CD4-positive, alpha-beta T cell treated with Interleukin-2 at 100 ng/mL for 4 hours (primary cell): Measurements from ENCODE around the gene FBXW9.
"Not testable (repeated sequence)": the region's sequence is repeated elsewhere in the genome, so short reads cannot be mapped to it uniquely, and the experiment has no call there.

ENCODE experiments used
- DNase-seq: peaks from one replicate; pipeline ENCODE4 v3.0.0-alpha.2; 2020; ENCODE audit warnings: low spot score

The FBXW9 gene

GRCh38 chr19:12680034-12680433 lies 16.4 kb downstream of the FBXW9 start:
- no peak for DNase-seq

DNA sequence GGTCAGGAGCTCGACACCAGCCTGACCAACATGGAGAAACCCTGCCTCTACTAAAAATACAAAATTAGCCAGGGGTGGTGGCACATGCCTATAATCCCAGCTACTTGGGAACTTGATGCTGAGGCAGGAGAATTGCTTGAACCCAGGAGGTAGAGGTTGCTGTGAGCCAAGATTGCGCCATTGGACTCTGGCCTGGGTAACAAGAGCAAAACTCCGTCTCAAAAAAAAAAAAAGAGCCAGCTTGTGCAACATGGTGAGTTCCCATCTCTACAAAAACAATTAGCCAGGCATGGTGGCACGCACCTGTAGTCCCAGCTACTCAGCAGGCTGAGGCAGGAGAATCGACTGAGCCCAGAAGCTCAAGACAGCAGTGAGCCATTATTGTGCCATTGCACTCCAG lies 18.4 kb downstream of the FBXW9 start:
- DNase-seq = not testable (repeated sequence)

GRCh38 chr19:12676928-12677327 lies 19.5 kb downstream of the FBXW9 start:
- no peak for DNase-seq

GRCh38 chr19:12676384-12676792 lies 20.0 kb downstream of the FBXW9 start:
- DNase-seq = peak; percentile 84

GRCh38 chr19:12675940-12676339 lies 20.5 kb downstream of the FBXW9 start:
- no peak for DNase-seq

DNA sequence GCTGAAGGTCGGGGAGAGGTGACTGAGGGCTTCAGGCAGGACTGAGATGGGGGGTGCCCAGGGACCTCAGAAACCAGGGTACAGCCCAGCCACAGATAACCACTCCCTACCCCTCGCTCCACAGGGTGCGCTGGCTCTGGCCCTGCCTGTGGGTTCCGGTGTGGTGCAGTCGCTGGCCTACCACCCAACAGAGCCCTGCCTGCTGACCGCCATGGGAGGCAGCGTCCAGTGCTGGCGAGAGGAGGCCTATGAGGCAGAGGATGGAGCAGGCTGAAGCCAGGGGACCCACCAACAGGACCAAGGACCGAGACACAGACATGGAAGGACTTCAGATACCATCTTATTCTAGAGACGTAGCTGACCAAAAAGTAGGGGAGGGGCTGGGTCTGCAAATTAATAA lies 21.0 kb downstream of the FBXW9 start:
- DNase-seq = no peak

DNA sequence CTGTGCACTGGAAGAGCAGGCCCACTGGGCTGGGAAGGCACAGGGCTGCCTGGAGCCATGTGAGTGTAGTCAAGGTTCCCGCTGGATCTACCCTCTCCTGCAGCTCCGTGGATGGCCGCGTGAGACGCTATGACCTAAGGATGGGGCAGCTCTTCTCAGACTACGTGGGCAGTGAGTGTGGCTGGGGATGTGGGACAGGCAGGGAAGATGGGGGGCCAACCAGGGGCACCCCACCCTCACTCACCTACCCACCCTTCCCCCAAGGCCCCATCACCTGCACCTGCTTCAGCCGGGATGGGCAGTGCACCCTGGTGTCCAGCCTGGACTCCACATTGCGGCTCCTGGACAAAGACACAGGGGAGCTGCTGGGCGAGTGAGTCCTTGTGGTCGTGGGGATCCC lies 23.7 kb downstream of the FBXW9 start:
- DNase-seq = no peak

- no peak for DNase-seq
Observed at GRCh38 chr19:12670159-12670928, 26.1 kb downstream of the FBXW9 start.

- DNase-seq = peak; percentile 76
Observed at GRCh38 chr19:12669270-12670158, 26.9 kb downstream of the FBXW9 start.

DNA sequence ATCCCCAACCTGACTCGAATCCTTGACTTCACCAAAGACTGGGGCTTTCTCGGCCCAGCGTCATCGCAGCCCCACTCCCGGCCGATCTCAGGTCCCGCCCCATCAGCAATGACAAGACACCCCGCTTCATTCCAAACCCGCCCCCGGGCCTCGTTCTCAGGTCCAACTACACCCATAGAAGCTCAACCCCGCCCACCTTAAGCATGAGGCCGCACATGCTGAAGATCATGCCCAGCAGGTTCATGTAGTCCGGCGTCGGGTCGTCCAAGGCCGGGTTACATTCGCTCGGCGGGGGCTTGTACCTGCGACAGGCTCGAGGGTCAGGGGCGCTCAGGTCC lies 27.5 kb downstream of the FBXW9 start:
- DNase-seq = peak; percentile 62

DNA sequence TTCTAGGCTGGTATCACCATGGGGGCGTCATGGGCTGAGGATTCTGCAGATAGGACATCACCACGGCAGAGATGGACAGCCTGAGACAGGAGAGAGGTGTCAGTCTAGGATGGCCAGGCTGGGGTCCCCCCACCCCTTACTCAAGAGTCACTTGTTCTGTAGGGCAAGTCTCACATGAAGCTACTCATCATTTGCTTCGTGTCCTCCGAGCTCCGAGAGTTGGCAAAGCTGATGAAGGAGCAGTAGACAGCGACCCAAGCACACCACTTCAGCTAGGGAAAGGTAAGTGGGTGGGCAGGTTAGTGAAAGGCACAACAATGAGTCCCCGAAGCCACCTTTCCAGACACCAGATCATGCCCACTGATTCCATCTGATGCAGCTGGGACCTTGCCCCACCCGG lies 28.1 kb downstream of the FBXW9 start:
- no peak for DNase-seq

- DNase-seq = no peak
Observed at GRCh38 chr19:12667731-12668302, 28.6 kb downstream of the FBXW9 start.

DNA sequence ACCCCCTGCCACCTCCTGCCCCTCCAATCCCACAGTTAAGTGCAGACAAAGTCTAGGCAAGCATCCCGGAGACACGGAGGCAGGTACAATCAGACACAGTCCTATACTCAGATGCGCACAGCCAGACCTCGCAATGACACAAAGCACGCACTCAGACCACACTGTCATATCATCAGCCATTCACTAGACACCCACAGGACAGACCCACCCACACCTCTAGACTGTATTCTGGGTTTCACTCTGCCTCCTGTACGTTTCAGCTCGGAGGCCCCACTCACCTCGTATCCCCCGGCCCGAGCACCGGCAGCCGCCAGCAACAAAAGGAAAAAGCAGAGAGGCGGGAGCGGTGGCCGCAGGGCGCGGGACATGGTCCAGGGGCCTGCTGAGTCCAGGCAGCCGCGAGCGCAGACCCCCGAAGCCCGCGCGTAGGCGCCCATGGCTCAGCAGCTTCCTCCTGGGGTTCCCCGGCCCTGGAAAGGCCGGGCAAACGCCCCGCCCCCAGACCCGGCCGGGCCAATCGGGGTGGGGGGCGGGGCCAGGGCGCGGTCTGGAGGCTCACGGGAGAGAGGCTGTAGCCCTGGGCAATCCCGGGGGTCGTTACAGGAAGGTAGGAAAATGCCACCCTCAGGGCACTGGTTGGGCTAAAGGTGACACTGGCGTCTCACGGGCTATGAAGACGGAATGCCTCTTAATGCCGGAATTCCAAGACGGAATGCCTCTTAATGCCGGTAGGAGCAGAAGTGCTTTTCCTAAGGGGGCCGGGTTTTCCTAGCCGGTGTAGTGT lies 30.0 kb downstream of the FBXW9 start, which contains the start of the genes MAN2B1 and WDR83:
Gene MAN2B1, minus strand, starts transcription at position 478 of the 784 bp plus-strand sequence. Its CDS starts 41 bp downstream, at position 437.
Gene WDR83, plus strand, starts transcription at position 543 of the 784 bp plus-strand sequence. CDS start 2,984 bp downstream, outside the sequence.
- peak; percentile 70 for DNase-seq

DNA sequence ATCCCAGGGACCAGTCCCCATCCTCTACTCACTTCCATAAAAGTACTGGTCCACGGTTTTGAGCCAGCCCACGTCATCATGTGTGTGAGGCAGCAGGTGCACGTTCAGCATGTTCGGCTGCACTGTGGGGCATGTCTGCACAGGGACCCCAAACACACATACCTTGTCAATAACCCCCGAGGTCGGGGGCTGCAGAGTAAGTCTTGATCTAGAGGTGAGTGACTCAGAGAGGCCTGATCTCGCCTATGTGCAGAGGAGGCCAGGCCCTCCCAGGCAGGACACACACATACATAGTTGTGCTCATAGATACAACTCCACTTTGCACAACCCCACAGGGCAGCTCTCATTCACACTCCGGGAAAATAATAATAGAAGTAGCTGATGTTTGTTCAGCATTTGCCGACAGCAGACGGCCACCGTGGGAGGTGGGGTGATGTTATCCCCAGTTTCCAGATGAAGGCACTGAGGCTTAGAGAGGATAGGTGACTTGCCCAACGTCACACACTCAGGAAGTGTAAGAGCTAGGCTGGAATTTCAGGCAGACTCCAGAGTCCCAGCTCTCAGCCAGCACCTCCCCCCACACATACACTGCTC lies 30.7 kb downstream of the FBXW9 start:
- DNase-seq = no peak

GRCh38 chr19:12665281-12665573 lies 31.2 kb downstream of the FBXW9 start:
- peak; percentile 63 for DNase-seq

DNA sequence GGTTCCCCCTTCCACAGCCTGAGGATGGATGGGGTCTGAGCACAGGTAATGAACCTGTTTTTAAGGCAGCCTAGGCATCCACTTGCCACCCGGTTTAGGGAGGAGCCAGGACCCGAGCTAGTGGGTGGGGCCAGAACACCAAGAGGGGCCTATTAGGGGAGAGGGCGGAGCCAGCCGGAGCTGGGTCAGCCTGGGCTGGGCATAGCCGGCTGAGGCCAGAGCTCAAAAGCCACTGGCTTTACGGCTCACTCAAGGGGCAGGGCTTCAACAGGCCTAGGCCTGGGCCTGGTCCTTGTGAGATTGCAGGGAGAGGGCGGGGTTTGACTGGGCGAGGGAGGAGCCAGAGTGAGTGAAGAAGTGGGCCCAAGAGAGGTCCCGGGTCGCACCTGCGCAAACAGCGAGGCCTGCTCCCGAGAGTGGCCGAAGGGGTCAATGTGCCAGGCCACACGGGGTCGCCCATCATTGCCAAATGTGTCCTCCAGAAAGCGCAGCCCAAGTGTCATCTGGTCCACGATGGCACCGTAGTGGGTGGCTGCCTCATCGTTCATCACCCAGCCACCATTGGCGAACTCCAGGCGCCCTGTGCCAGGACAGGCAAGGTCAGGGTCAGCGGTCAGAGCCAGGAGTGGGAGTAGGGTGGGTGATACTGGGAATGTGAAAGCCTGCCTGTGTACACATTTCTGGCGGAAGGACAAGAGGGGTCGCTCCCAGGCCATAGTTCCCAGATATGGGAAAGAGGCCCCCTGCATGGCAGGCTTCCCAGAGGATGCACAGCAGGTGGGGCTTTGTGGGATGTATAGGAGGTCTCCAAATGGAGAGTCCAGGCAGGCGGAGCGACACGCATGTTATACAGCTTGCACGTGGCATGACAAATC lies 31.8 kb downstream of the FBXW9 start:
- DNase-seq = no peak

DNA sequence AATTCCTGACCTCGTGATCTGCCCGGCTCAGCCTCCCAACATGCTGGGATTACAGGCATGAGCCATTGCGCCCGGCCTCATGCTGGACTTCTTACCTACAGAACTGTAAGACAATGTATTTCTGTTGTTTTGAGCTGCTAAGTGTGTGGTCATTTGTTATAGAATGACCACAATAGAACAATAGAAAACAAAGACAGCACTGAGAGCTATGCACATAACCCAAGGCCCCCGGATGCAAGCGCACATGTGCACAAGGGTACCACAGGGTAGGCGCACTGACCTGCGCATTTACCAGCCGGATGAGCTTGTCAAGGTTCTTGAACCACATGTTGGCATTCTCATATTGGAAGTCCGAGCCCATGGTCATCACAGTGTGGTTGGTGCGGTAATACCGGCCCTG lies 35.5 kb downstream of the FBXW9 start:
- no peak for DNase-seq

DNA sequence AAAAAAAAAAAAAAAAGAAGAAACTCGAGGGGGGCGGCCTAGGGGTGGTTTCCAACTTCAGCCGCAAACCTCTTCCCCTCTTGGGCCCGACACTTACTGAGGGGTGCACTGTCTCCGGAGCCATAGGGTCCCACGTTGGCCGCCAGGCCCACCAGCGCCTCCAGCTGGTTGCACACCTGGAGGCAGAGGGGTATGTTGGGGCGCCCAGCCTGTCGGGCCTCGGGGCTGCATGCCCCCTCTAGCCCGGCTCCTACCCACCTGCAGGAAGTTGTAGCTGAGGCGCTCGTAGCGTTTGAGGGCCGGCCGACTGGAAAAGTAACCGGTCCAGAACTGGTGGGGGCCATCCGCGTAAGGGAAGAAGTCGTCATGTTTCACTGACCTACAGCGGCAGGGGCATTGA lies 38.5 kb downstream of the FBXW9 start:
- DNase-seq = no peak

- no peak for DNase-seq
Observed at GRCh38 chr19:12656899-12657571, 39.4 kb downstream of the FBXW9 start.

- DNase-seq = no peak
Observed at GRCh38 chr19:12655546-12655945, 40.9 kb downstream of the FBXW9 start.
